IPS-18c (cell line): Measurements from ENCODE around the gene WTAP.
"Not testable (repeated sequence)": the region's sequence is repeated elsewhere in the genome, so short reads cannot be mapped to it uniquely, and the experiment has no call there.

Experiments
- H3K4me3 ChIP-seq: 2 replicates; pipeline ENCODE4 v1.7.0; 2013; ENCODE audit warnings: low read depth, mild to moderate bottlenecking, low read length, moderate library complexity; ENCODE audit not compliant: insufficient read depth
- H3K9me3 ChIP-seq: one replicate; pipeline ENCODE4 v1.6.1; 2013; ENCODE audit warnings: mild to moderate bottlenecking, low read length, moderate library complexity; ENCODE audit not compliant: control insufficient read depth, insufficient read depth

Gene WTAP

GRCh38 chr6:159721981-159722380 lies 5.3 kb upstream of the WTAP start:
- not testable (repeated sequence) for H3K9me3 ChIP-seq

GRCh38 chr6:159722655-159723054 lies 4.7 kb upstream of the WTAP start:
- Histone ChIP-seq H3K9me3 (no peaks in the 10 kb centered on the region), H3K4me3 (no peak overlapping the region)

More at GRCh38 chr6:159721981-159722380, 5.3 kb upstream of the WTAP start:
- not testable (repeated sequence) for H3K4me3 ChIP-seq

GRCh38 chr6:159723259-159723658 lies 4.0 kb upstream of the WTAP start:
- H3K9me3 ChIP-seq, result no peaks in the 10 kb centered on the region
- H3K4me3 ChIP-seq, result no peak overlapping the region

- no peak overlapping the region for H3K4me3 ChIP-seq
- no peaks in the 10 kb centered on the region for H3K9me3 ChIP-seq
These were observed 2.5 kb upstream of the WTAP start for GRCh38 chr6:159724778-159725177.

GRCh38 chr6:159725208-159725607 lies 2.1 kb upstream of the WTAP start:
- not testable (repeated sequence) for H3K4me3 ChIP-seq, H3K9me3 ChIP-seq

- H3K9me3 ChIP-seq, result no peaks in the 10 kb centered on the region
- peak overlapping the region; percentile 95 for H3K4me3 ChIP-seq
These were observed 920 bp upstream of the WTAP start for GRCh38 chr6:159726255-159726917.

- H3K9me3 ChIP-seq, result no peaks in the 10 kb centered on the region
- H3K4me3 ChIP-seq, result peak overlapping the region; percentile 89
These were observed 575 bp downstream of the WTAP start for GRCh38 chr6:159727717-159728445.

GRCh38 chr6:159728531-159728964 lies 1.2 kb downstream of the WTAP start:
- Histone ChIP-seq H3K9me3 (no peaks in the 10 kb centered on the region), H3K4me3 (peak overlapping the region; percentile 89)

- H3K4me3 ChIP-seq, result no peak overlapping the region
- no peaks in the 10 kb centered on the region for H3K9me3 ChIP-seq
These were observed 2.5 kb downstream of the WTAP start for GRCh38 chr6:159729598-159730331.

GRCh38 chr6:159730332-159730676 lies 3.0 kb downstream of the WTAP start:
- Histone ChIP-seq H3K9me3 (no peaks in the 10 kb centered on the region), H3K4me3 (no peak overlapping the region)

- not testable (repeated sequence) for H3K9me3 ChIP-seq, H3K4me3 ChIP-seq
These were observed 5.2 kb downstream of the WTAP start for GRCh38 chr6:159732550-159732949.

- not testable (repeated sequence) for H3K9me3 ChIP-seq, H3K4me3 ChIP-seq
These were observed 6.1 kb downstream of the WTAP start for GRCh38 chr6:159733395-159733794.

- H3K4me3 ChIP-seq, result no peak overlapping the region
- no peaks in the 10 kb centered on the region for H3K9me3 ChIP-seq
These were observed 9.6 kb downstream of the WTAP start for GRCh38 chr6:159736908-159737307.

- Histone ChIP-seq H3K4me3 (no peak overlapping the region), H3K9me3 (no peaks in the 10 kb centered on the region)
These were observed 12.0 kb downstream of the WTAP start for GRCh38 chr6:159739341-159739740.

GRCh38 chr6:159742165-159742564 lies 14.9 kb downstream of the WTAP start:
- no peak overlapping the region for H3K4me3 ChIP-seq
- H3K9me3 ChIP-seq, result no peaks in the 10 kb centered on the region

- Histone ChIP-seq H3K9me3 (no peaks in the 10 kb centered on the region), H3K4me3 (no peak overlapping the region)
These were observed 17.8 kb downstream of the WTAP start for GRCh38 chr6:159745081-159745480.

- Histone ChIP-seq H3K4me3 (no peak overlapping the region), H3K9me3 (no peaks in the 10 kb centered on the region)
These were observed 19.5 kb downstream of the WTAP start for GRCh38 chr6:159746759-159747158.

- H3K4me3 ChIP-seq, H3K9me3 ChIP-seq: not testable (repeated sequence)
These were observed 20.8 kb downstream of the WTAP start for GRCh38 chr6:159748127-159748526.
